ENCODE results near the gene MGMT. TPM values are rescaled to one million over a fixed set of nuclear protein-coding genes. Genes with fewer than 3 reads are reported as not detected.
A peak's percentile ranks its signal among the peaks of the same experiment; 100 is the strongest.

The MGMT gene
- polyA plus RNA-seq, 3 donors, result 9.5 to 23.5 (median 17.5) TPM

- DNase-seq, result no peak
- TF ChIP-seq, protein P1, sequence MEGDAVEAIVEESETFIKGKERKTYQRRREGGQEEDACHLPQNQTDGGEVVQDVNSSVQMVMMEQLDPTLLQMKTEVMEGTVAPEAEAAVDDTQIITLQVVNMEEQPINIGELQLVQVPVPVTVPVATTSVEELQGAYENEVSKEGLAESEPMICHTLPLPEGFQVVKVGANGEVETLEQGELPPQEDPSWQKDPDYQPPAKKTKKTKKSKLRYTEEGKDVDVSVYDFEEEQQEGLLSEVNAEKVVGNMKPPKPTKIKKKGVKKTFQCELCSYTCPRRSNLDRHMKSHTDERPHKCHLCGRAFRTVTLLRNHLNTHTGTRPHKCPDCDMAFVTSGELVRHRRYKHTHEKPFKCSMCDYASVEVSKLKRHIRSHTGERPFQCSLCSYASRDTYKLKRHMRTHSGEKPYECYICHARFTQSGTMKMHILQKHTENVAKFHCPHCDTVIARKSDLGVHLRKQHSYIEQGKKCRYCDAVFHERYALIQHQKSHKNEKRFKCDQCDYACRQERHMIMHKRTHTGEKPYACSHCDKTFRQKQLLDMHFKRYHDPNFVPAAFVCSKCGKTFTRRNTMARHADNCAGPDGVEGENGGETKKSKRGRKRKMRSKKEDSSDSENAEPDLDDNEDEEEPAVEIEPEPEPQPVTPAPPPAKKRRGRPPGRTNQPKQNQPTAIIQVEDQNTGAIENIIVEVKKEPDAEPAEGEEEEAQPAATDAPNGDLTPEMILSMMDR (IDR thresholded peaks at IDR 0.05), result no peak
- Mint-ChIP-seq H3K27me3 (ENCODE audit: low read depth in 3 of 3) (peaks cover 0 to 3% (median 0%) of the 10 kb centered on the region in 3 donors), H3K4me3 (no peak overlapping the region), H3K4me1 (no peaks in the 10 kb centered on the region), H3K36me3 (peaks cover 0 to 1% of the 10 kb centered on the region in 2 donors), H3K27ac (no peak overlapping the region), H3K9me3 (peaks cover 30 to 62% (median 42%) of the 10 kb centered on the region in 7 donors)
- Histone ChIP-seq H3K4me2 (replicated peaks; ENCODE audit: extremely low read depth, low read length, poor library complexity, severe bottlenecking) (no peak overlapping the region), H3K79me2 (ENCODE audit: insufficient read depth, low read length) (no peaks in the 10 kb centered on the region), H3K9ac (ENCODE audit: insufficient read depth, low read length, poor library complexity, severe bottlenecking) (no peak overlapping the region), H3K4me1 (ENCODE audit: control insufficient read depth in 1 of 2, insufficient read depth in 2 of 2, low read length in 2 of 2) (no peaks in the 10 kb centered on the region), H2AFZ (ENCODE audit: insufficient read depth, low read depth, low read length, poor library complexity, severe bottlenecking) (no peak overlapping the region), H3K27me3 (ENCODE audit: control insufficient read depth in 2 of 2, insufficient read depth in 2 of 2, low read length in 2 of 2) (no peaks in the 10 kb centered on the region), H3K4me3 (replicated peaks in 1 of 3; ENCODE audit: low read depth in 2 of 3, low read length in 3 of 3) (no peak overlapping the region), H4K20me1 (ENCODE audit: insufficient read depth, low read length) (no peaks in the 10 kb centered on the region), H3K9me3 (replicated peaks in 1 of 2; ENCODE audit: control insufficient read depth in 1 of 2, insufficient read depth in 1 of 2, low read length in 2 of 2) (peaks cover 35 to 61% of the 10 kb centered on the region in 2 donors), H3K27ac (ENCODE audit: low read depth in 1 of 2, low read length in 2 of 2) (no peak overlapping the region), H3K36me3 (replicated peaks in 1 of 2; ENCODE audit: control insufficient read depth in 1 of 2, insufficient read depth in 2 of 2, low read length in 2 of 2) (no peaks in the 10 kb centered on the region)
- intact Hi-C loops (cut with micrococcal nuclease), result no loop called here
- 98% methylated on average over 12 of the region's 19 CpGs for WGBS (ENCODE audit: insufficient coverage)
Observed at GRCh38 chr10:129581827-129582411, 114.9 kb downstream of the MGMT start.

GRCh38 chr10:129583831-129584230 is 116.8 kb downstream of the MGMT start:
- no peak for DNase-seq
- Histone ChIP-seq H3K27me3 (ENCODE audit: control insufficient read depth in 2 of 2, insufficient read depth in 2 of 2, low read length in 2 of 2) (no peaks in the 10 kb centered on the region), H3K36me3 (replicated peaks in 1 of 2; ENCODE audit: control insufficient read depth in 1 of 2, insufficient read depth in 2 of 2, low read length in 2 of 2) (no peaks in the 10 kb centered on the region), H3K27ac (ENCODE audit: low read depth in 1 of 2, low read length in 2 of 2) (no peak overlapping the region), H3K4me2 (replicated peaks; ENCODE audit: extremely low read depth, low read length, poor library complexity, severe bottlenecking) (no peak overlapping the region), H3K79me2 (ENCODE audit: insufficient read depth, low read length) (no peaks in the 10 kb centered on the region), H3K9me3 (replicated peaks in 1 of 2; ENCODE audit: control insufficient read depth in 1 of 2, insufficient read depth in 1 of 2, low read length in 2 of 2) (peaks cover 54 to 75% of the 10 kb centered on the region in 2 donors), H3K4me1 (ENCODE audit: control insufficient read depth in 1 of 2, insufficient read depth in 2 of 2, low read length in 2 of 2) (no peaks in the 10 kb centered on the region), H2AFZ (ENCODE audit: insufficient read depth, low read depth, low read length, poor library complexity, severe bottlenecking) (no peak overlapping the region), H3K4me3 (replicated peaks in 1 of 3; ENCODE audit: low read depth in 2 of 3, low read length in 3 of 3) (no peak overlapping the region), H3K9ac (ENCODE audit: insufficient read depth, low read length, poor library complexity, severe bottlenecking) (no peak overlapping the region), H4K20me1 (ENCODE audit: insufficient read depth, low read length) (no peaks in the 10 kb centered on the region)
- H3K9me3 Mint-ChIP-seq, result peaks cover 42 to 74% (median 61%) of the 10 kb centered on the region in 7 donors
- no peaks in the 10 kb centered on the region for H3K4me1 Mint-ChIP-seq
- H3K36me3 Mint-ChIP-seq, result peaks cover 3 to 5% of the 10 kb centered on the region in 2 donors
- peak overlapping the region in 1 of 7 donors; percentile 42 for H3K27ac Mint-ChIP-seq
- H3K4me3 Mint-ChIP-seq, result no peak overlapping the region
- peaks cover 0 to 3% (median 0%) of the 10 kb centered on the region in 3 donors for H3K27me3 Mint-ChIP-seq (ENCODE audit: low read depth in 3 of 3)
- 91% methylated on average over 8 of the region's 8 CpGs for WGBS (ENCODE audit: insufficient coverage)
- TF ChIP-seq, protein P1 (IDR thresholded peaks at IDR 0.05), result no peak
- intact Hi-C loops (cut with micrococcal nuclease), result no loop called here

All from CD14-positive monocyte (primary cell).